K562 (cell line): Measurements from ENCODE around the gene ZNF362. TPM values are rescaled to one million over a fixed set of nuclear protein-coding genes. Genes with fewer than 3 reads are reported as not detected.
A peak's percentile ranks its signal among the peaks of the same experiment; 100 is the strongest.

Experiments used
- ATAC-seq: fragments of 200-7000 bp; cut with Tn5 transposase; 3 replicates; pipeline ENCODE4 v1.9.1; 2020; ENCODE audit warnings: moderate library complexity
- BruUV-seq: library from RNA; stranded (reverse); fragments of 400-500 nt; replicated peaks from 2 replicates; lab custom pipeline; 2021; lab: Mats Ljungman, UMichigan
- CTCF ChIA-PET: fragments of 300-600 bp; formaldehyde crosslinking; extraction: SDS; loops from one replicate; lab custom pipeline; 2021; ENCODE audit warnings: low intra/inter-chr PET ratio; lab: Yijun Ruan, JAX
- POLR2A ChIA-PET: fragments of 300-600, 350-650 bp; sonication (Branson Sonifier 250); formaldehyde crosslinking; extraction: SDS; loops from one replicate; lab custom pipeline; 2021; ENCODE audit warnings: antibody characterized with exemption, inconsistent platforms; lab: Yijun Ruan, JAX
- DNase-seq, 4 experiments: peaks; one replicate each; pipeline versions ENCODE4 v3.0.0 to v3.0.0-alpha.2; 2011 to 2018; ENCODE audit warnings: low spot score in 3 of 4, mixed read lengths in 3 of 4; ENCODE audit errors: extremely low read depth in 1 of 4
- FAIRE-seq: peaks from 2 replicates; lab custom pipeline; 2011; peaks lifted over from hg19 to GRCh38; lab: Jason Lieb, UNC
- H2AFZ ChIP-seq: 2 replicates; pipeline ENCODE4 v1.6.0; 2011; ENCODE audit warnings: low read depth, low read length, control low read depth, inconsistent platforms
- H3K27ac ChIP-seq: fragments of 200-600 bp; 3 replicates; pipeline ENCODE4 v1.8.0; 2011; ENCODE audit warnings: low read depth, mild to moderate bottlenecking, control low read depth, inconsistent platforms, low read length, moderate library complexity, mixed read lengths; ENCODE audit errors: extremely low read depth
- H3K27me3 ChIP-seq, 2 experiments: fragments of 300-600 bp in 1 of 2; 2 replicates in 1 of 2; 3 replicates in 1 of 2; pipeline versions ENCODE4 v1.6.0 to v1.8.0; 2011; ENCODE audit warnings: inconsistent platforms in 2 of 2, low read length in 2 of 2, mild to moderate bottlenecking in 1 of 2, mixed read lengths in 1 of 2, moderate library complexity in 1 of 2; ENCODE audit not compliant: control insufficient read depth in 2 of 2, insufficient read depth in 2 of 2
- H3K36me3 ChIP-seq: fragments of 300-600 bp; 3 replicates; pipeline ENCODE4 v1.8.0; 2011; ENCODE audit warnings: mild to moderate bottlenecking, low read length, inconsistent platforms; ENCODE audit not compliant: control insufficient read depth, insufficient read depth
- H3K4me1 ChIP-seq, 2 experiments: fragments of 200-600 bp in 1 of 2; replicated peaks in 1 of 2; 2 replicates in 1 of 2; 3 replicates in 1 of 2; pipeline versions ENCODE4 v1.5.1 to v1.8.0; 2011; ENCODE audit warnings: inconsistent platforms in 2 of 2, low read length in 2 of 2, mild to moderate bottlenecking in 1 of 2, mixed read lengths in 1 of 2, moderate library complexity in 1 of 2; ENCODE audit not compliant: control insufficient read depth in 2 of 2, insufficient read depth in 2 of 2
- H3K4me2 ChIP-seq: 2 replicates; pipeline ENCODE4 v1.6.1; 2011; ENCODE audit warnings: low read length, control low read depth, inconsistent platforms, mixed read lengths; ENCODE audit not compliant: insufficient read depth
- H3K4me3 ChIP-seq: fragments of 200-600 bp; sonication (generic), shearing (Covaris generic); 2 replicates; pipeline ENCODE4 v1.5.1; 2016; ENCODE audit warnings: control low read depth, inconsistent platforms
- H3K79me2 ChIP-seq: fragments of 200-600 bp; 3 replicates; pipeline ENCODE4 v1.8.0; 2011; ENCODE audit warnings: low read length, inconsistent platforms; ENCODE audit not compliant: control insufficient read depth, insufficient read depth
- H3K9ac ChIP-seq, 2 experiments: 2 replicates each; pipeline versions ENCODE4 v1.6.0 to v1.6.1; 2011; ENCODE audit warnings: low read depth in 2 of 2, low read length in 2 of 2, control low read depth in 1 of 2, inconsistent platforms in 1 of 2, mild to moderate bottlenecking in 1 of 2, mixed read lengths in 1 of 2; ENCODE audit not compliant: insufficient read depth in 1 of 2
- H3K9me1 ChIP-seq: one replicate; pipeline ENCODE4 v1.6.0; 2011; ENCODE audit warnings: inconsistent platforms, mild to moderate bottlenecking, low read length, moderate library complexity; ENCODE audit not compliant: control insufficient read depth, insufficient read depth
- H3K9me3 ChIP-seq: replicated peaks from 2 replicates; pipeline ENCODE4 v1.5.1; 2011; ENCODE audit warnings: low read depth, low read length, inconsistent platforms; ENCODE audit not compliant: control insufficient read depth, insufficient read depth
- H4K20me1 ChIP-seq: replicated peaks from 2 replicates; pipeline ENCODE4 v1.6.1; 2011; ENCODE audit warnings: low read length, inconsistent platforms, mixed read lengths; ENCODE audit not compliant: control insufficient read depth, insufficient read depth
- ARHGAP35 ChIP-seq: fragments of 450-650 bp; IDR thresholded peaks from 2 replicates; pipeline ENCODE4 v1.6.1; 2018; ENCODE audit not compliant: partially characterized antibody
- ATF6 ChIP-seq: sonication (generic); formaldehyde crosslinking; IDR thresholded peaks from 2 replicates; pipeline ENCODE4 v1.4.0; 2020; ENCODE audit warnings: mild to moderate bottlenecking, missing genetic modification reagents
- DPF2 ChIP-seq: fragments of 450-650 bp; IDR thresholded peaks from 2 replicates; pipeline ENCODE4 v1.6.1; 2016
- ETV1 ChIP-seq: fragments of 450-650 bp; conservative IDR thresholded peaks from 2 replicates; pipeline ENCODE4 v1.6.1; 2016; ENCODE audit warnings: missing genetic modification characterization, control low read depth, low read depth, missing compliant biosample characterization
- FOXP4 ChIP-seq: sonication (generic); formaldehyde crosslinking; IDR thresholded peaks from 2 replicates; pipeline ENCODE4 v1.8.0; 2022; ENCODE audit warnings: mild to moderate bottlenecking, missing genetic modification reagents, borderline replicate concordance
- HOMEZ ChIP-seq: fragments of 250-450 bp; sonication (Bioruptor Pico); IDR thresholded peaks from 2 replicates; pipeline ENCODE4 v1.4.0; 2020; ENCODE audit warnings: mild to moderate bottlenecking, moderate library complexity
- PHB2 ChIP-seq: fragments of 450-650 bp; IDR thresholded peaks from 2 replicates; pipeline ENCODE4 v1.6.1; 2017; ENCODE audit warnings: low read depth
- RAD51 ChIP-seq: fragments of 450-650 bp; IDR thresholded peaks from 2 replicates; pipeline ENCODE4 v1.7.1; 2016; ENCODE audit warnings: low read depth, mild to moderate bottlenecking, borderline replicate concordance
- TAF9B ChIP-seq: fragments of 450-650 bp; IDR thresholded peaks from 2 replicates; pipeline ENCODE4 v1.6.1; 2018; ENCODE audit warnings: mild to moderate bottlenecking; ENCODE audit not compliant: partially characterized antibody
- ZNF197 ChIP-seq: fragments of 200-800 bp; sonication (Bioruptor generic); IDR thresholded peaks from 2 replicates; pipeline ENCODE4 v1.6.1; 2016; ENCODE audit warnings: low read depth, missing genetic modification characterization, missing compliant biosample characterization
- WGBS: fragments of 100-300 bp; shearing (Covaris generic); methylation state at CpG from one replicate; pipeline ENCODE4 v1.1.6; 2016; ENCODE audit warnings: low coverage, mixed read lengths; ENCODE audit not compliant: insufficient coverage; ENCODE audit errors: missing lambda C conversion rate; 5-methylcytosine and 5-hydroxymethylcytosine counted together
- in situ Hi-C: fragments of 300-500 bp; cut with MboI; formaldehyde crosslinking; loops from 4 replicates; pipeline ENCODE4 v1.15.0; 2018; ENCODE audit warnings: inconsistent platforms, mixed read lengths
- intact Hi-C: fragments of 100-400 bp; cut with micrococcal nuclease; formaldehyde crosslinking; loops from 2 replicates; pipeline ENCODE4 v1.14.2; 2022
- polyA plus RNA-seq, 8 experiments: library from polyadenylated mRNA; depleted of rRNA in 4 of 8; stranded (reverse) in 5 of 8; unstranded in 3 of 8; fragments of >200 nt; fragmentation: Nextera tagmentation in 2 of 8; fragmentation: Illumina TruSeq in 1 of 8; extraction: Ambion mirVana in 2 of 8; extraction: Trizol in 1 of 8; gene quantifications; 2 replicates each; pipeline versions ENCODE4 v1.2.1 to v1.2.3, GENCODE V29; 2011 to 2014; ENCODE audit warnings: inconsistent platforms in 1 of 8, missing spikeins in 1 of 8
- total RNA-seq, 7 experiments: library from RNA; depleted of rRNA in 6 of 7; stranded (reverse); fragments of >200 nt in 6 of 7; fragmentation: Illumina TruSeq in 2 of 7; extraction: Trizol in 2 of 7; gene quantifications; 2 replicates each; pipeline versions ENCODE4 v1.2.1 to v1.2.3, GENCODE V29; 2011 to 2021; ENCODE audit warnings: low replicate concordance in 1 of 7
- TF ChIP-seq, protein P1 (sequence below): fragments of 450-650 bp; IDR thresholded peaks from 2 replicates; pipeline ENCODE4 v1.6.1; 2017; ENCODE audit warnings: antibody characterized with exemption

Gene ZNF362
- total and polyA plus RNA-seq, 9 of the 15 experiments (the other 6 are each of a cell fraction or from before 2014, with no cell fraction given) = 0.01 to 1.1 (median 0.35) TPM; not detected in 1

DNA sequence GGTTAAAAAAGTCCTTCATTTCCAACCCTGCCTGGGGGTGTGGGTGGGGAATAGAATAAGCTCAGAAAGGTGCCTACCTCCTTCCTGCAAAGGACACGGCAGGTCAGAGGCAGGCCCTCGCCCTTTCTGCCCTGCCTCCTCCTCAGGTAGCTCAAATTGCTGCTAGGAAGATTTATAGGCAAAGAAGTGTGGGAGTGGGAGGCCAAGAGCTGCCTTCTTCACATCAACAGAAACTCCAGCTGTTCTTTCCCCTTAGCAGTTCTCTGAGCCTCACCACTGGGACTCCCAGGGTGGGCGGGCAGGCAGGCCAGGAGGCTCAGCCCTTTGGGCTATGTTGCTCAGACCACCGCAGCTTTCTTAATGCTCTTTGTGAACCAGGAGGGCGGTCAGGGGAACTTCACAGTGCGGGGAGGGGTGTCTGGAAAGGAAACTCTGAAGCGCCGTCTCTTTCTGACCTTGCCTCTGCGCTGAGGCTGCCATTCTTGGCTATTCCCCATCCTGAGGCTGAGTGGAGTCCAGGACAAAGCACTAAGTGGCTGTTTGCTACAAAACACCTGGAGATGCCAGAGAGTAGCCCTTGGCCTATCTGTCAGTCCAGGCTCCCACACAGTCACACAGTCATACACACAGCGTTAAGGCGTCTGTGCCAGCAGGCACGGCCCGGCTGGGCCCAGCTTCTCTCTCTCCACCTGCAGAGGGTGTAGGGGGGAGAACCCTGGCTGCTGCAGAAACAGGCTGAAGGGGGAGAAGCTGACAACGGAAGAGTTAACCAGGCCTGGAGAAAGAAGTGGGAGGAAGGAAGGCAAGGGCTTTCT lies 67.6 kb downstream of the ZNF362 start:
- Histone ChIP-seq H3K9me3 (no peaks in the 10 kb centered on the region), H4K20me1 (peaks cover 9% of the 10 kb centered on the region; the same call in 1 of the 2 replicates), H3K36me3 (peaks cover 58% of the 10 kb centered on the region; the same call in 2 of the 3 replicates), H3K4me2 (no peak overlapping the region), H3K27me3 (peaks cover 6 to 20% of the 10 kb centered on the region in 2 experiments), H3K9ac (no peak overlapping the region), H3K4me1 (no peaks in the 10 kb centered on the region), H3K9me1 (no peaks in the 10 kb centered on the region), H3K4me3 (no peak overlapping the region), H2AFZ (no peak overlapping the region), H3K27ac (no peak overlapping the region), H3K79me2 (no peaks in the 10 kb centered on the region)
- 85% methylated on average over 14 of the region's 14 CpGs for WGBS
- ATAC-seq = no peak
- TSS peak; percentile 30 for BruUV-seq
- CTCF ChIA-PET = no interaction called here
- POLR2A ChIA-PET = interaction anchor here (1.2 kb wide), 3 partner anchors 11 to 16 kb away, joined by 3 to 5 read pairs (median 4); no protein-coding TSS in a partner anchor
- FAIRE-seq = no peak
- in situ Hi-C loops = no loop called here
- DNase-seq = no peak
- TF ChIP-seq FOXP4 (no peak), ZNF197 (CRISPR knock-in tag) (no peak), PHB2 (no peak), ETV1 (tag) (no peak), ARHGAP35 (no peak), HOMEZ (no peak), TAF9B (no peak), RAD51 (no peak), ATF6 (CRISPR knock-in tag) (no peak), DPF2 (no peak)
- TF ChIP-seq, protein P1, sequence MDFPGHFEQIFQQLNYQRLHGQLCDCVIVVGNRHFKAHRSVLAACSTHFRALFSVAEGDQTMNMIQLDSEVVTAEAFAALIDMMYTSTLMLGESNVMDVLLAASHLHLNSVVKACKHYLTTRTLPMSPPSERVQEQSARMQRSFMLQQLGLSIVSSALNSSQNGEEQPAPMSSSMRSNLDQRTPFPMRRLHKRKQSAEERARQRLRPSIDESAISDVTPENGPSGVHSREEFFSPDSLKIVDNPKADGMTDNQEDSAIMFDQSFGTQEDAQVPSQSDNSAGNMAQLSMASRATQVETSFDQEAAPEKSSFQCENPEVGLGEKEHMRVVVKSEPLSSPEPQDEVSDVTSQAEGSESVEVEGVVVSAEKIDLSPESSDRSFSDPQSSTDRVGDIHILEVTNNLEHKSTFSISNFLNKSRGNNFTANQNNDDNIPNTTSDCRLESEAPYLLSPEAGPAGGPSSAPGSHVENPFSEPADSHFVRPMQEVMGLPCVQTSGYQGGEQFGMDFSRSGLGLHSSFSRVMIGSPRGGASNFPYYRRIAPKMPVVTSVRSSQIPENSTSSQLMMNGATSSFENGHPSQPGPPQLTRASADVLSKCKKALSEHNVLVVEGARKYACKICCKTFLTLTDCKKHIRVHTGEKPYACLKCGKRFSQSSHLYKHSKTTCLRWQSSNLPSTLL = no peak
- intact Hi-C loops = no loop called here
